Astrocyte of the hippocampus (primary cell): ENCODE data around the gene SNAP25.
A peak's percentile ranks its signal among the peaks of the same experiment; 100 is the strongest.

Experiments used
- DNase-seq: peaks from one replicate; pipeline ENCODE4 v3.0.0; 2011; ENCODE audit warnings: low read depth, low spot score

SNAP25 gene

DNA sequence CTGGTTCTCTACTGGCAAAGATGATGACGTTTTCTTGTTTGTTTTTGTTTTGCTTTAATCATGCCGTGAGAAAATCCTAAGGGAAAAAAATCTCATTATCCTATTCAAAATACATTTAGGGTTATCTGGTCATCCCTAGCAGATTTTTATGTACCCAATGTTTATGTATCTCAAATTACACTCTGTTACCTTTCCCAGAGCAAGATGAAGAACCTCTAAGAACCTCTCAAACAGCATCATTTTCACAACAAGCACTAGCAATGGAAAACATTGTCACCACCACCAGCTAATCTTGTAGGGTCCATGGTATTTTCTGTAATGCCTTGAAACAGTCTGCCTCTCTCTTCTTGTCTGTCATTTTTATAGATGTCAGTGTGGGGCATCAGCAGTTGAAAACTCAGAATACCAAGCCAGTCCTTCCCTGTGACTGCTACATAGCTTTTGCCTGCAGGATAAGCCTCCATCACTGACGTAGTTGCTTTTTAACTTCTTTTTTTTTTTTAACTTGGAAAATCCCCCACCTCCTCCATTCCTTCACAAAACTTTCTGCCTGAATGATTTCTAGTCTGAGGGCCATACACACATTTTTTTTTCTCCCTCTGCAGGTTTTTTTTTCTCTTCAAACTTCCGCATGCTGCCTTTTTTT, 2.4 kb upstream of the SNAP25 start:
- peak; percentile 72 for DNase-seq

DNA sequence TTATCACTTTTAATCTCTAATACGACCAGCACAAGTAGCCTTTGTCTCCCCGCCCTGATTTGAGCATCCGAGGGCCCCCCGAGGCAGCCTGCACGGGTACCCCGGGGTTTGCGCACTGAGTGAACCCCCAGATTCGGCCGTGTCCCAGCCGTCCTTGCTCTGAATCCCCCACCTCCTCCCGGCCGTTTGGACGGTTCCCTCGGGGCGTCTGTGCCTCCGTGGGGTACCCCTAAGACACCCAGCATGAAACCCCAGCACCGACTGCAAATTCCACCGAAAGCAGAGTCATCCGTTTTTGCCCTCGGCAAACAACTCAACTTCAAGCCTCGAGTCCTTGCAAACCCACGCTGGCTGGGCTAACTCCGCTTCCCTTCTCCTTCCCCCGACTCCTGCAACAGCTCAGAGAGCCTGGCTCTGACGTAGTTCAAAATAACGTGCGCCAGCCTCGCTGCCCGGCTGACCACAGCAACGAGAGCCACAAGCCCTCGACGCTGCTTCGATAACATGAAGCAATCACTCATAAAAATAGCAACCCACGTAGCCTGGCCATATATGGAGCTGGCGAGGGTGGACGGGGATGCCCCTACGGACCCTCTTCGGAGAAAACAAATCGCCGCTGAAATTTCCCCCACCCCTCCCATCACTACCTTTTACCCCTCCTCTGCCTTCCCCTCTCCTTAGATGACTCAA, 764 bp upstream of the SNAP25 start:
- DNase-seq: peak; percentile 97

DNA sequence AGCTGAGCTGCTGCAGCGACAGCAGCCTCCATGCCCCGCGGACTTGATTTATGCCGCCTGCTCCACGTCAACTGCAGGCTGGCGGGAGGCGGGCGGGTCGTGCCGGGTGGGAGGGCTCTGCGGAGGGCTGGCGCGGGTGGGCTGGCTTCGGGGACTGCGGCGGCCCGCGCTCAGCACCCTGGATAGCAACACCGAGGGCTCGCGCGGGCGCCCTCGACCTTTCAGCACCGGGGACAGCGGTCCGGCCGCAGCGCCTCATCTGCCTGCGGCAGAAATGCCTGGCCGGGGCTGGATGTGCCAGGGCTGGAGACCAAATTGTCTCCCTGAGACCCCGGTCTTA, 792 bp downstream of the SNAP25 start:
- peak; percentile 92 for DNase-seq

DNA sequence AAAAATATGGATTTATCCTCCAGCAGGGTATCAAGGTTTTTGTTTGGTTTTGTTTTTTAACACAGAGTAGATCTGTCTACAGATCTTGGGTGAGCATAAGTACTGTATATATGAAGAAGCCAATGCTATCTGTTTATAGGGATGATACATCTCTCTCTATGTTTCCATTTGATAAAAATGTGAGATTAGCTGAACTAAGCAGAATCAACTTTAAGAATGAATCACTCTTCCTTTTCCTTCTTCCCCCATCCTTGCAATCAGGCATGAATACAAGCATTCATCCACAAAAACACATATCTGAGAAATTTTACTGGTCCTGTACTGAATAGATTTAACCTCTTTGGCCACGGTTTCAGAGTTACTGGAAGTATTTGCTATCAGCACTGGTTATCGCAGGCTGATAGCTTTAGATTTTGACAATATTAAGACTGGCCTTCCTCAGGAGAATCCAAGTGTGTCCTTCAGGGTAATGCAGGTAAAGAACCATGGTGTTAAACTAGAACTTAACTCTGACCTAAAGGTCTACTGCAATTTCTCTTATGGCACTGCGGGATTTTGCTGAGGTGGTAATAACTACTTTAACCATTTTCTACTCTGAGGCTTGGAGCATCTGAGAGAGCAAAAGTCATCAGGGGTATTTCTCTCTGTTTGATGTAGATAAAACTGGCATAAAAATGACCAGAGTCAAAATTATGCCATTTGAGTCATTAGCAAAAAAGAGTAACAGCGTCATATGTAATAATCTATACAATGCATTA, 1.5 kb downstream of the SNAP25 start:
- DNase-seq: no peak

DNA sequence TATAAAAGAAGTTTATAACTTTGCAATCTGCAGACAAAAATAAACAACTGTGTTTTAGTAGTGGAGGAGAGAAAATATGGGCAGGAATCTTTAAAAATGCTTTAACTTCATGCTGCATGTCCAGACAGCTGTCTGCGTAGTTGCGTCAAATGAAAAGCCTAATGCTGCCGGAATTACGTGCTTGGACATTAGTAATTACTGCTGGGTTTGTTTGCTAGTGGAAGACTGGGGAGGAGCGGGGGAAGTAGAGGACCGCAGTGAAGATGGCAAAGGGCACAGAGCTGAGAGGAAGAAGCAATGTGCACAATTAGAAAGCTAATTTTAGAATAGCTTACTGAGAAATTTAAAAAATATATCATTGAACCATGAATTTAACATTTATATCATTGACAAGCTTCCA, 2.4 kb downstream of the SNAP25 start:
- DNase-seq: no peak

DNA sequence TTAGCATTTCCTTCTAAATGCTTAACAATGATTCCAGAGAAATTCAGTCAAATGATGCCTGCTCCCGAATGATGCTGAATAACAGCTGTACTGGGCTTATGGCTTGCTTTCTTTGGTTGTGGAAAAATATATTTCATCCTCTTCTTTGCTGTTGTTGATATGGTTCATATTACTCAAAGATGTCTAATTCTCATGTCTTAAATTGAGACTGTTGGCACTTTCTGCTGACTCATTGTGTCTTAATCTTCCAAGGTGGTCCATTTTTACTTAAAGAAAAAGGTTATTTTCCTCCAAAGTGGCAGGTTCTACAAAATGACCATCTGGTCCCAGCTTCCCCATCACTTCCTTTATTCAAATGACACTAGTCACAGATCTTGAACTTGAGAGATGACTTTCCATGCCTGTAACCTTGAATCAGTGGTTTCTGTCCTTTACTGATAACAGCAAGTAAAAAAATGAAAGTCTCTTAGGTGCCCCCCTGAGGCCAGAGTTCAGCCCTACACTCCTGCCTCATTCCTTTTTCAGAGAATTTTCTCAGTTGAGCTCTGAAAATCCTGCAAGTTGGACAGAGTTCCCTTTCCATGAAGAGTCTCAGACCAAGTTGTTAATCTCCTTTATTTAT, 6.9 kb downstream of the SNAP25 start:
- peak; percentile 16 for DNase-seq

DNA sequence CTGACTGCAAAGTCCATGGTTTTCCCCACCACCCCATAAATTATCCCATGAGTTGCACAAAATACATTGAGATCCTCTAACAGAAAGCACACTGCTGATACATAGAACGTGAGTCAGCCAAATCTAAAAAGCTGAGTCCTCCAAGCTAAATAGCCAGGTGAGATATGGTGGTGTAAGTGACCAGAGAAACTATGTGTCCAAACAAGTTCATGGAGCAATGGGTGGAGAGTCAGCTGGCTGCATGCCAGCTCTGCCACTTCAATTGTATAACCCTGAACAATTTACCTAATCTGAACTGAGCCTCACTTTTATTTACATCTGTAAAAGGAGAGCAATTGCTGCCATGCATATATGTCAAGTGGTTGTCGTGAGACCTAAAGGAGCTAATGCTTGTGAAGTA, 9.7 kb downstream of the SNAP25 start:
- no peak for DNase-seq

DNA sequence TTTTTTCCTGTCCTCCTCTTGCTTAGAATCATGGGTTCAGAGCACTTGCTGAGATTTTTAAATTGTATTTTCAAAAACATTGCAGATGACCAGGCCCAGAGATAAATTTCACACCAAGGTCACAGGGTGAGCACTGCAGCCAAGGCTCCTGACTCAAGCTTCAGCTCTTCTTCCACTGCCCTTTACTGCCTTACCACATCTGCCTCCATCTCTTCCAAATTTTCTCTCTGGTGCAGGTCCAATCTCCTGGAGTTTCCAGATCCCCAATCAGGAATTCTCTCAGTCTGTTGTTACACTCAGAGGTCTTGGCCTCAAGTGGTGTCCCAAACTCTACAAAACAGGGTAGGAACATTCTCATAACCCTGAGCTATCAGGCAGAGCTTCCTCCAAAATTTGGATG, 12.7 kb downstream of the SNAP25 start:
- no peak for DNase-seq

DNA sequence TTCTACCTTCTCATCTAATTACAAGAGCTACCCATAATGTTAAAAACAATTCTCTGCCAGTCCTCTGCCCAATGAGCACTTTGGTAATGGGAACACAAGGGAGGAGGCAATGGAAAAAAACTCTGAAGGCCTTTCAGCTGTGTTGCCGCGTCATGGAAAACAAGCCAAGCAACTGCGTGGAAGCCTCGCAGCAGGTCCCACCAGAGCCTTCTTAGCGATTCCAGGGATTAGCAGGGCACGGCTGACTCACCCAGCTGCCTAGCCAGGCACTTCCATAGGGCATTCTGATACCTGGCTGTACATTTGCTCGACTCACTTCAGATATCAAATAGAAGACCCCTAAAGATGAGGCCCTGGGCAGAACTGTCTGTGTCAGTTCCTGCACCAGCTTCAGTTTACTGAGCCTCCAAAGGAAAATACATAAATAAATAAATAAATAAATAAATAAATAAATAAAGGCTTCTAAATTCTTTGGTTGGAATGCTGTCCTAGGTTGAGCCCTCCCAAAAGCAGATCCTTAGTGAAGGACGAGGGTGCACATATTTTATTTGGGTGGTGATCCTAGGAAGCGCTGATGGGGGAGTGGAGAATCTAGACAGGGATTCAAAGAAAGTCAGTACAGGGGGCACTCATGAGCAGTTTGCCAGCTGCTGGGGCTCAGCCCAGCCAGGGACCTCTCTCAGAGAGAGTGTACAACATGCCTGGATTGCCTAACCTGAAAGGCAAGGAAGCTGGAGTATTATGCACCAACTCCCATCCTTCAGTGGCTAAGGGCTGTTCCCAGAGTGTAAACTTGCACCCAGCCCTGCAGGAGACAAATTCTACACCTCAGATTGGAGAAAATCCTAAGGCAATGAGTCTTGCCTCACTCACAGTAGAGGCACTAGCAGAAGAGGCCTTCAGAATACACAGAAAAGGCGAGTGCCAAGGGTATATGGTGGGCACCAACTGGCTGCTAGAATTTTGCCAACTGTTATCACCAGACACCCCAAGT, 18.2 kb downstream of the SNAP25 start:
- DNase-seq: peak; percentile 10

DNA sequence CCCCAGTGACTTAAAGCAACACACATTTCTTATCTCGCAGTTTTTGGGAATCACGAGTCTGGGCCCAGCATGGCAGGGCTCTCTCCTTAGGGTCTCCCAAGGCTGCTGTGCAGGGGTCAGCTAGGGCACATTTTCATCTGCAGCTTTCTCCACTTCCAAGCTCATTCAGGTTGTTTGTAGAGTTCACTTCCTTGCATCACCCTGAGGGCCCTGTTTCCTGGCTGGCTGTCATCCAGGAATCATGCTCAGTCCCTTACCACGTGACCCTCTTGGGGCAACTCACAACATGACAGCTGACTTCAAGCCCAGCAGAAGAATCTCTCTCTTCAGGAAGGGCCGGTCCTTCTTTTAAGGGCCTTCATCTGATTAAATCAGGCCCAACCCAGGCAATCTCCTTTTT, 21.3 kb downstream of the SNAP25 start:
- DNase-seq: no peak

DNA sequence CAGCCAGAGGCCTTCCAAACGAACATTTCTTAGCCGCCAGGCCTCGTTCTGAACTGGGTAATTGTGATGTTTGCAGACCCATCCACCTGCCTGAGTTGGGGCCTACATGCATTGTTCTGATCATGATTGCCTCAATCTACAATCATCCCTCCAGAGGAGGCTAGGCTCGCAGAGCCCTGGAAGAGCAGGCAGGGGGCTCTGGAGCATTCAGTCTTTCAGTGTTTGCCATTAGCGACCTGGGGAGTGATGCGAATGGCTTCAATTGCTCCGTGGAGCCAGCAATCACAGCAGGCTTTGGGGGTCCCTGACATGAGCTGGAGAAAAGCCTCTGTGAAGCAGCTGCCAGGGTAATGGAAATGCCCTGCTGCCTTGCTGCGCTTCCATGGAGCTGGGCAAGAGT, 22.0 kb downstream of the SNAP25 start:
- DNase-seq: no peak

DNA sequence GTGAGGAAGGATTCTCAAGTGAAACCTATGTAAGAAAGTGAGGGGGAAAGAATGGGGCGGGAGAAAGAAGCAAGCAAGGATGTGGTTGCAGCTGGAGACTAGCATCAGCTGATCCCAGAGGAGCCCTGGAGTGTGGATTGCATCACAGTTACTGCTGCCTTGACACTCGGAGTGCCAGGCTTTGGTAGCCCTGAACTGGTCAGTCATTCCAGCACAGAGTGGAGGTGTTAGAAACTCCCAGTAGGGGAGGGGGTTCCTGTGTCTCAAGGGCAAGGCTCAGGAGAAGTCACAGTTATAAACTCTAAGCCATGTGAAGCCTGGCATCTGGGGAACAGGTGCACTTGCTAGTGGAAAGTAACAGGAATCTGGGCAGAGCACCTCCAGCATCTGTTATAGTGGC, 23.5 kb downstream of the SNAP25 start:
- DNase-seq: no peak

DNA sequence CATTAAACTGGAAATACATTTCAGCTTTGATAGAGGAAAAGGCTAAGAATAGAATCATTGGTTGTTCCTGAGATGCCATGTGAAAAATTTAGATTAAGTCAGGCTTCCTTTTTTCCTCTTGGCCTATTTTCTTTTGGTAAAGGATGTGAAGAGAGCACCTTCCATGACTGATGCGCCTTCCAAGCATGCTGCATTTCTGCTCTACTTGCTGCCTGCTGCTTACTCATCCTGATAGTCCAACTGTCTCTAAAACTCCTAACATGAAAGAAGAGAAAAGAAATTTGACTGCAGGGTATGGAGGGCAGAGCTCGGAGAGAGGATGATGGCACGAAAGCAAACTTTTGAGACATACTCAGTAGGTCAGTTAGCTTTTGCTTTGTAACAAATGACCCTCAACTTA, 28.8 kb downstream of the SNAP25 start:
- DNase-seq: no peak

DNA sequence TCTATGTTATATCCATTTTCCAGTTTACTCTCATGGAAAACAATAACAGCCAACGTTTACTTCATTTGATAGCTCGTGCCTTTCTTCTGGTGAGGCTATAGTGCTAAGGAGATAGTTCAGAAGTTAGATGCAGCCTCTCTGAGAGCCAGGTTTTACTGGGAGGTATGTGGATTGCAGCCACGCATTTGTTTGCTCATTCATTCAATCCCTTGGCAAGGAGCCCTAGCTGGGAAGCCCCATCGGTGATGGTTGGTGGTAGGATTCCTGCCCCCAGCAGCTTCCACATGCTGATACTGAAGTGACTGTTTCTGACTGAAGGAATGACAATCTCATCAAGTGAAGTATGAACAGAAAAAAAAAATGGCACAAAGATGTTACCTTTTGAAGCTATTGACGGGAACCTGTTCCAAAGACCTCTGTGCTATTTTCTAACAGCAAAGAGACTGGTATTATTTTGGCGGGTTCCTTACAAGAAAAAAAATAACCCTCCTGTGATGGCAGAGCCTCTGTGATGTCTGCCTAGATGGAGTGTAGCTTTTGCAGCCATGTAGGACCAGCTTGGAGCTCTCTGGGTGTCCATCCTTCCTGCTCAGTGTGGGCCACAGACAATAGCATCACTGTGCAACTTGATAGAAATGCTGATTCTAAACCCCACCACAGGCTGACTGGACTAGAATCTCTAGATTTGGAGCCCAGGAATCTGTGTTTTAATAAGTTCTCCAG, 30.6 kb downstream of the SNAP25 start:
- peak; percentile 69 for DNase-seq

DNA sequence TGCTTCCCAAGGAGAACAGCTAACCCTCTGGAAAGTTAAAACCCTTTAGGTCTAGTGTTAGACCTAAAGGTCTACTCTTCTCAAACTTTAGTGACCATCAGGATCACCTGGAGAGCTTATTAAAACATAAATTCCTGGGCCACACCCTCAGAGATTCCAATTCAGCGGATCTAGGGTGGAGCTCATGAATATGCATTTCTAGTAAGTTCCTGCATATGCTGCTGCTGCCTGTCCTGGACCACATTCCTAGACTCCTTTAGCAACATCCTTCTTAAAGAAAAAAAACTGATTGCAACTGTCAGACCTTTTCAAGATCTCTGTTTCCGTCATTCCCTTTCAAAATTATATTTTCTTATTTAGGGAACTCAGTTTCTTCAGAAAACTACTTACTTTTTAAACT, 31.2 kb downstream of the SNAP25 start:
- DNase-seq: peak; percentile 13

DNA sequence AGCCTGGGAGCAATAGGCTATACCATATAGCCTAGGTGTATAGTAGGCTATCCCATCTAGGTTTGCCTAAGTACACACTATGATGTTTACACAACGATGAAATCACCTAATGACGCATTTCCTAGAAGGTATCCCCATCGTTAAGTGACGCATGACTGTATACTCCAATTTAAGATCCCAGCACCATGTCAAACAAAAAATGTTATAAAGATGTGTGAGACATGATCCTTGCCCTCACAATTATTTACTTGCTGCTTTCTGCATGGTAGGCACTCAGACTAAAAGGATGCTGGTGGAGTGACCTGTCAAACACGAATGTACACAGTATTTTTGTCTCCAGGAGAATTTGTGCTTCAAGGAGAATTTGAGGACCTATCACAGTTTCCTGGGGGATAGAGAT, 32.3 kb downstream of the SNAP25 start:
- no peak for DNase-seq

DNA sequence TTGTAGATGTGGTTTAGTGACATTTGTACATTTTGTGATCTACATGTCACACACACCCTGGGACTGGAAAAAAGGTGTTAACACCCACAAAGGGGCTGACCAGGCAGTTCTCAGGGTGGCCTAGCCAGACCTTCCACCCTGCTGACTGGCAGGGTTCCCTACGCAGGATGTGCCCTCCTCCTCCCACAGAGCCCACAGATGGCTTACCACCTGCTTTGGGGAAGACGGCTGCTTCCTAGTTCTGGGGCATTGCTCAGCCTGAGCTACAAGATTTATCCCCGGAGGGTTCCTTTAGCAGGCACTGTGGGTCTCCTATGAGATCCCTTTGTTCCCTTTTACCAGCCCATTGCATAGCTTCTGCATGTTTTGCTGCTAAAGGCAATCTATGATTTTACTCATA, 35.1 kb downstream of the SNAP25 start:
- no peak for DNase-seq

DNA sequence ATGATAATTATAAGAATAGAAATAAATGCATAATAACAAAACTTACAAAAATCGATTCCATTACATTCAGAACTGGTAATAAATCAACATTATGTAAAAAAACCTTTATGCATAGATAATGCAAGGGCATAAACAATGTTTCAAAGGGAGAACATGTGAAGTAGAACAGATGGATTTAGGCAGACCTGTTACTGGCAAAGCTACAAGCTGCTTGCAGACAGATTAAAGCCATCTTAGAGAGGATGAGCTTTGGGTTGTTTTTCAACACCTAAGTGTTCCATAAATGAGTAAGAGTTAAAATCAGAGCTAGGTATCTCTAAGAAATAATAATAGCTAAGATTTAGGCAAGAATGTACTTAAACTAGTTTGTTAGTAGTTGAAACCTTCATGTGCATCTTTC, 37.2 kb downstream of the SNAP25 start:
- DNase-seq: no peak

DNA sequence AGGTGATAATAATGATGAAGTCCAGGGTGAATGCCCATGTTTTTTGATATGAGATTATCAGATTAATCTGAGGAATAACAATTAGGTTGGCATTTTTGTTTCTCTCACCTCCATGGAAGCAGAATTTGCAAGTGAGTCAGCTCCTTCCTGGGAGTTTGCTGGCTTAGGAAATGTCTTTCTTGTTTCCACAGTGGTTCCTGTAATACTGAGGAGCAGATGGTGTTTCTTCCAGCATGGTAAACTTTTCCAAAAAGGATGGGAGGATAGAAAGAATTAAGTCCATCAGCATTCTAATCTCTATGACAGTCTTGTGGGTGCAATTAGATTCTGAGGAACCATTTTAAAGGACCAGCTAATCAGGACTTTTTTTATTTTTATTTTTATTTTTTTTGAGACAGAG, 40.5 kb downstream of the SNAP25 start:
- no peak for DNase-seq

DNA sequence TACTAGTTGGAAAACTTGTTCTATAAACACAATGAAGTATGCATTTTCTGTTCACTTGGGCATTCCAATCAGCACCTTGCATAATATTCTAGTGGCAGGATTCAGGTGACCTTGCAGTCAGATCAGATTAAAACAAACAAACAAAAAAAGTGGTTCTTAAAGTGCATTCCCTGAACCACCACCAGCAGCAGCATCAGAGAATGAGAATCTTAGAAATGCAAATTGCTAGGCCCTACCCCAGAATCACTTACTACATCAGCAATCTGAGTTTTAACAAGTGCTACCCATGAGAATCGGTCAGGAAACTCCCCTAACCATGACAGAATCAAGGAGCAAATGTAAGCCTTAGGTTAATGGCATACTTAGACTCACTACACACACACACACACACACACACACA, 41.7 kb downstream of the SNAP25 start:
- DNase-seq: no peak

DNA sequence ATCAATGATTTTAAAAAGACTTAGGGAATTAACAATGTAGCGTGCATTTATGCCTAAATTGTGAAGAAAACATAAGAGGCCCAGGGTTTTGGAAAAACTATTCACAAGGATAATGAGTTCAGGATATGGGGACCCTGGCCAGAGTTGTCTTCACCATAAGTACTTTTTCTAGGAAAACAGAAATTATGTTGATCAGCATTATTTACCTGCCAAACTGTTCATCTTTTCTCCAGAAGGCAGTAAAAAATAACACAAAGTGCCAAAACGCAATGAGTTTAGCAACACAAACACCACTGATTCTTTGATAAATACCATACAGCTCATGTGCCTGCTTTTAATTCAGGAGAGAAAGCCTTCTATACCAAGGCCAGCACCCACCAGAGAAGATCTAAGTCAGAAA, 43.1 kb downstream of the SNAP25 start:
- DNase-seq: no peak
